DND-41 (cell line): ENCODE data around the gene GABRA5.

ENCODE experiments used
- CTCF ChIP-seq: IDR thresholded peaks from 2 replicates; pipeline ENCODE4 v1.5.1; 2012; ENCODE audit warnings: borderline replicate concordance, low read length, moderate library complexity, mild to moderate bottlenecking; ENCODE audit not compliant: poor library complexity, severe bottlenecking; ENCODE audit errors: extremely low read depth
- EZH2 ChIP-seq: IDR thresholded peaks from 3 replicates; pipeline ENCODE4 v1.6.1; 2012; ENCODE audit warnings: borderline replicate concordance, low read depth, mild to moderate bottlenecking, moderate library complexity, low read length, inconsistent platforms; ENCODE audit not compliant: severe bottlenecking

GRCh38 chr15:26850161-26850560 is 16.7 kb upstream of the GABRA5 start:
- no peak for TF ChIP-seq CTCF
- no peak for TF ChIP-seq EZH2
